NB4 (cell line): Measurements from ENCODE around the gene UIMC1.

ENCODE experiments used
- CTCF ChIP-seq: IDR thresholded peaks from one replicate; pipeline ENCODE4 v1.5.1; 2012; ENCODE audit warnings: low read depth, low read length
- MAX ChIP-seq: IDR thresholded peaks from 2 replicates; pipeline ENCODE4 v1.6.1; 2011; ENCODE audit warnings: low read depth, low read length
- POLR2A ChIP-seq: IDR thresholded peaks from 2 replicates; pipeline ENCODE4 v1.6.1; 2011; ENCODE audit warnings: mild to moderate bottlenecking; ENCODE audit not compliant: insufficient read length; ENCODE audit errors: extremely low read depth

- TF ChIP-seq CTCF, result no peak
- TF ChIP-seq POLR2A, result no peak
- TF ChIP-seq MAX, result no peak
Observed at GRCh38 chr5:176881816-176882566, 124.6 kb downstream of the UIMC1 start.
